HepG2 (cell line): Measurements from ENCODE around the gene MRNIP. TPM values are rescaled to one million over a fixed set of nuclear protein-coding genes. Genes with fewer than 3 reads are reported as not detected.

Source experiments
- AHR ChIP-seq: IDR thresholded peaks from 2 replicates; pipeline ENCODE4 v1.6.1; 2018; ENCODE audit warnings: missing genetic modification reagents, missing compliant biosample characterization
- ATAD3A ChIP-seq: sonication (generic); formaldehyde crosslinking; IDR thresholded peaks from 2 replicates; pipeline ENCODE4 v1.4.0; 2020; ENCODE audit warnings: missing genetic modification reagents
- CBX2 ChIP-seq, 2 experiments: fragments of 200-600 bp in 1 of 2; sonication (generic); formaldehyde crosslinking in 1 of 2; IDR thresholded peaks; 2 replicates each; pipeline versions ENCODE4 v1.7.0 to v1.8.1; 2018 to 2022; ENCODE audit warnings: low read depth in 2 of 2, low read length in 1 of 2, mild to moderate bottlenecking in 1 of 2, missing genetic modification reagents in 1 of 2
- REXO4 ChIP-seq: sonication (generic); formaldehyde crosslinking; IDR thresholded peaks from 2 replicates; pipeline ENCODE4 v1.8.0; 2022; ENCODE audit warnings: missing genetic modification reagents, mild to moderate bottlenecking, borderline replicate concordance
- SMAD9 ChIP-seq: sonication (generic); formaldehyde crosslinking; IDR thresholded peaks from 2 replicates; pipeline ENCODE4 v1.5.1; 2020; ENCODE audit warnings: mild to moderate bottlenecking, missing genetic modification reagents
- ZNF329 ChIP-seq: sonication (generic); formaldehyde crosslinking; IDR thresholded peaks from 2 replicates; pipeline ENCODE4 v1.9.0; 2021; ENCODE audit warnings: low read depth, mild to moderate bottlenecking, missing genetic modification reagents
- polyA plus RNA-seq, 8 experiments: library from polyadenylated mRNA; depleted of rRNA in 3 of 8; stranded (reverse) in 7 of 8; unstranded in 1 of 8; fragments of >200 nt; fragmentation: Illumina TruSeq in 4 of 8; extraction: Trizol in 4 of 8; gene quantifications; 2 replicates each; pipeline versions ENCODE4 v1.2.1 to v1.2.3, GENCODE V29; 2011 to 2016; ENCODE audit warnings: low read depth in 4 of 8, missing spikeins in 1 of 8, mixed read lengths in 1 of 8; ENCODE audit not compliant: insufficient read depth in 1 of 8
- total RNA-seq, 5 experiments: library from RNA; depleted of rRNA; stranded (reverse); fragments of >200 nt; fragmentation: Illumina TruSeq; extraction: Trizol; gene quantifications; 2 replicates each; pipeline ENCODE4 v1.2.3, GENCODE V29; 2016; ENCODE audit warnings: low read depth in 1 of 5
- TF ChIP-seq, protein P1 (sequence below): sonication (generic); formaldehyde crosslinking; IDR thresholded peaks from 2 replicates; pipeline ENCODE4 v1.9.0; 2021; ENCODE audit warnings: missing genetic modification reagents, borderline replicate concordance
- TF ChIP-seq, protein P2 (sequence below), 2 experiments: sonication (generic) in 1 of 2; formaldehyde crosslinking in 1 of 2; IDR thresholded peaks; 2 replicates each; pipeline versions ENCODE4 v1.6.1 to v1.9.0; 2014 to 2022; ENCODE audit warnings: antibody characterized with exemption in 1 of 2, borderline replicate concordance in 1 of 2, inconsistent platforms in 1 of 2, low read depth in 1 of 2, missing genetic modification reagents in 1 of 2
- TF ChIP-seq, protein P3 (sequence below): sonication (generic); formaldehyde crosslinking; IDR thresholded peaks from 2 replicates; pipeline ENCODE4 v1.4.0; 2020; ENCODE audit warnings: missing genetic modification reagents, borderline replicate concordance
- TF ChIP-seq, protein P4 (sequence below): fragments of 450-650 bp; IDR thresholded peaks from 2 replicates; pipeline ENCODE4 v1.6.1; 2017
- TF ChIP-seq, protein P5 (sequence below): sonication (generic); formaldehyde crosslinking; IDR thresholded peaks from 2 replicates; pipeline ENCODE4 v1.9.0; 2021; ENCODE audit warnings: missing genetic modification reagents, borderline replicate concordance

MRNIP gene
- total and polyA plus RNA-seq, 2 of the 13 experiments (the other 11 are each of a cell fraction or from before 2014, with no cell fraction given), result 15.5 to 34.1 TPM

DNA sequence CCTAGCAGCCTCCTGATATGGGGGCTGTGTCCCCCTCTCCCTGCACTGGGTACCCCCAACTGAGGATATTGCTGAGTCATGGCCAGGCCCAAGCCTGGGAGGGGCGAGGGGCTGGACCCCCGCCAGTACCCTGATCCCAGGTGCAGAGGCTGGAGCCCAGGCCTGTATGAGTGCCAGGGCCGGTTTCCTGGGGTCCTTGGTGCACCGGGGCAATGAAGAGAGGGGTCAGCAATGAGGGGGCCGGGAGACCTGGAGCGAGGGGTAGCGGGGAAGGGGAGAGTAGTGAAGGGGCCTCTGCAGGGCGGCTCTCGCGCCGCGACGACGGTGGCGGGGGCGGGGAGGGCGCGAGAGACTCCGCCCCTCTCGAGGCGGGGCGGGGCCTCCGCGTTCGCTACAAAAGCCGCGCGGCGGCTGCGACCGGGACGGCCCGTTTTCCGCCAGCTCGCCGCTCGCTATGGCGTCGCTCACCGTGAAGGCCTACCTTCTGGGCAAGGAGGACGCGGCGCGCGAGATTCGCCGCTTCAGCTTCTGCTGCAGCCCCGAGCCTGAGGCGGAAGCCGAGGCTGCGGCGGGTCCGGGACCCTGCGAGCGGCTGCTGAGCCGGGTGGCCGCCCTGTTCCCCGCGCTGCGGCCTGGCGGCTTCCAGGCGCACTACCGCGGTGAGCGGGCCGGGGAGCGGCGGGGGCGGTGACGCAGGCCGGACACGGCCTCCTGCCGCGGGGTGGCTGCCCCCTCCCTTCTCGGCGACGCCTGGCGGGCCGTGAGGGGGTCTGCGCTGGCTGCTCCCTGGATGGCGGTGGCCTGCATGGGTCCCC is 37.9 kb downstream of the MRNIP start, which contains the start of gene SQSTM1 (continued):
- TF ChIP-seq, protein P1, sequence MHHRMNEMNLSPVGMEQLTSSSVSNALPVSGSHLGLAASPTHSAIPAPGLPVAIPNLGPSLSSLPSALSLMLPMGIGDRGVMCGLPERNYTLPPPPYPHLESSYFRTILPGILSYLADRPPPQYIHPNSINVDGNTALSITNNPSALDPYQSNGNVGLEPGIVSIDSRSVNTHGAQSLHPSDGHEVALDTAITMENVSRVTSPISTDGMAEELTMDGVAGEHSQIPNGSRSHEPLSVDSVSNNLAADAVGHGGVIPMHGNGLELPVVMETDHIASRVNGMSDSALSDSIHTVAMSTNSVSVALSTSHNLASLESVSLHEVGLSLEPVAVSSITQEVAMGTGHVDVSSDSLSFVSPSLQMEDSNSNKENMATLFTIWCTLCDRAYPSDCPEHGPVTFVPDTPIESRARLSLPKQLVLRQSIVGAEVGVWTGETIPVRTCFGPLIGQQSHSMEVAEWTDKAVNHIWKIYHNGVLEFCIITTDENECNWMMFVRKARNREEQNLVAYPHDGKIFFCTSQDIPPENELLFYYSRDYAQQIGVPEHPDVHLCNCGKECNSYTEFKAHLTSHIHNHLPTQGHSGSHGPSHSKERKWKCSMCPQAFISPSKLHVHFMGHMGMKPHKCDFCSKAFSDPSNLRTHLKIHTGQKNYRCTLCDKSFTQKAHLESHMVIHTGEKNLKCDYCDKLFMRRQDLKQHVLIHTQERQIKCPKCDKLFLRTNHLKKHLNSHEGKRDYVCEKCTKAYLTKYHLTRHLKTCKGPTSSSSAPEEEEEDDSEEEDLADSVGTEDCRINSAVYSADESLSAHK (CRISPR knock-in tag), result no peak
- TF ChIP-seq AHR (CRISPR knock-in tag), result peak; percentile 67; the same call in 1 of the 2 replicates
- TF ChIP-seq REXO4 (CRISPR knock-in tag), result no peak
- TF ChIP-seq SMAD9 (CRISPR knock-in tag), result no peak
- TF ChIP-seq ATAD3A (CRISPR knock-in tag), result no peak
- TF ChIP-seq, protein P2, sequence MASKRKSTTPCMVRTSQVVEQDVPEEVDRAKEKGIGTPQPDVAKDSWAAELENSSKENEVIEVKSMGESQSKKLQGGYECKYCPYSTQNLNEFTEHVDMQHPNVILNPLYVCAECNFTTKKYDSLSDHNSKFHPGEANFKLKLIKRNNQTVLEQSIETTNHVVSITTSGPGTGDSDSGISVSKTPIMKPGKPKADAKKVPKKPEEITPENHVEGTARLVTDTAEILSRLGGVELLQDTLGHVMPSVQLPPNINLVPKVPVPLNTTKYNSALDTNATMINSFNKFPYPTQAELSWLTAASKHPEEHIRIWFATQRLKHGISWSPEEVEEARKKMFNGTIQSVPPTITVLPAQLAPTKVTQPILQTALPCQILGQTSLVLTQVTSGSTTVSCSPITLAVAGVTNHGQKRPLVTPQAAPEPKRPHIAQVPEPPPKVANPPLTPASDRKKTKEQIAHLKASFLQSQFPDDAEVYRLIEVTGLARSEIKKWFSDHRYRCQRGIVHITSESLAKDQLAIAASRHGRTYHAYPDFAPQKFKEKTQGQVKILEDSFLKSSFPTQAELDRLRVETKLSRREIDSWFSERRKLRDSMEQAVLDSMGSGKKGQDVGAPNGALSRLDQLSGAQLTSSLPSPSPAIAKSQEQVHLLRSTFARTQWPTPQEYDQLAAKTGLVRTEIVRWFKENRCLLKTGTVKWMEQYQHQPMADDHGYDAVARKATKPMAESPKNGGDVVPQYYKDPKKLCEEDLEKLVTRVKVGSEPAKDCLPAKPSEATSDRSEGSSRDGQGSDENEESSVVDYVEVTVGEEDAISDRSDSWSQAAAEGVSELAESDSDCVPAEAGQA (IDR thresholded peaks at IDR 0.05; ENCODE audit: low read depth), result no peak
- TF ChIP-seq, protein P2 (CRISPR knock-in tag; IDR thresholded peaks at IDR 0.05; ENCODE audit: borderline replicate concordance), result no peak
- TF ChIP-seq, protein P3, sequence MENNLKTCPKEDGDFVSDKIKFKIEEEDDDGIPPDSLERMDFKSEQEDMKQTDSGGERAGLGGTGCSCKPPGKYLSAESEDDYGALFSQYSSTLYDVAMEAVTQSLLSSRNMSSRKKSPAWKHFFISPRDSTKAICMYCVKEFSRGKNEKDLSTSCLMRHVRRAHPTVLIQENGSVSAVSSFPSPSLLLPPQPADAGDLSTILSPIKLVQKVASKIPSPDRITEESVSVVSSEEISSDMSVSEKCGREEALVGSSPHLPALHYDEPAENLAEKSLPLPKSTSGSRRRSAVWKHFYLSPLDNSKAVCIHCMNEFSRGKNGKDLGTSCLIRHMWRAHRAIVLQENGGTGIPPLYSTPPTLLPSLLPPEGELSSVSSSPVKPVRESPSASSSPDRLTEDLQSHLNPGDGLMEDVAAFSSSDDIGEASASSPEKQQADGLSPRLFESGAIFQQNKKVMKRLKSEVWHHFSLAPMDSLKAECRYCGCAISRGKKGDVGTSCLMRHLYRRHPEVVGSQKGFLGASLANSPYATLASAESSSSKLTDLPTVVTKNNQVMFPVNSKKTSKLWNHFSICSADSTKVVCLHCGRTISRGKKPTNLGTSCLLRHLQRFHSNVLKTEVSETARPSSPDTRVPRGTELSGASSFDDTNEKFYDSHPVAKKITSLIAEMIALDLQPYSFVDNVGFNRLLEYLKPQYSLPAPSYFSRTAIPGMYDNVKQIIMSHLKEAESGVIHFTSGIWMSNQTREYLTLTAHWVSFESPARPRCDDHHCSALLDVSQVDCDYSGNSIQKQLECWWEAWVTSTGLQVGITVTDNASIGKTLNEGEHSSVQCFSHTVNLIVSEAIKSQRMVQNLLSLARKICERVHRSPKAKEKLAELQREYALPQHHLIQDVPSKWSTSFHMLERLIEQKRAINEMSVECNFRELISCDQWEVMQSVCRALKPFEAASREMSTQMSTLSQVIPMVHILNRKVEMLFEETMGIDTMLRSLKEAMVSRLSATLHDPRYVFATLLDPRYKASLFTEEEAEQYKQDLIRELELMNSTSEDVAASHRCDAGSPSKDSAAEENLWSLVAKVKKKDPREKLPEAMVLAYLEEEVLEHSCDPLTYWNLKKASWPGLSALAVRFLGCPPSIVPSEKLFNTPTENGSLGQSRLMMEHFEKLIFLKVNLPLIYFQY (CRISPR knock-in tag), result peak; percentile 65; the same call in 1 of the 2 replicates
- TF ChIP-seq CBX2 (IDR thresholded peaks at IDR 0.05; ENCODE audit: low read depth, low read length), result no peak
- TF ChIP-seq CBX2 (CRISPR knock-in tag; IDR thresholded peaks at IDR 0.05; ENCODE audit: low read depth), result no peak
- TF ChIP-seq, protein P4, sequence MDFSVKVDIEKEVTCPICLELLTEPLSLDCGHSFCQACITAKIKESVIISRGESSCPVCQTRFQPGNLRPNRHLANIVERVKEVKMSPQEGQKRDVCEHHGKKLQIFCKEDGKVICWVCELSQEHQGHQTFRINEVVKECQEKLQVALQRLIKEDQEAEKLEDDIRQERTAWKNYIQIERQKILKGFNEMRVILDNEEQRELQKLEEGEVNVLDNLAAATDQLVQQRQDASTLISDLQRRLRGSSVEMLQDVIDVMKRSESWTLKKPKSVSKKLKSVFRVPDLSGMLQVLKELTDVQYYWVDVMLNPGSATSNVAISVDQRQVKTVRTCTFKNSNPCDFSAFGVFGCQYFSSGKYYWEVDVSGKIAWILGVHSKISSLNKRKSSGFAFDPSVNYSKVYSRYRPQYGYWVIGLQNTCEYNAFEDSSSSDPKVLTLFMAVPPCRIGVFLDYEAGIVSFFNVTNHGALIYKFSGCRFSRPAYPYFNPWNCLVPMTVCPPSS, result no peak
- 0 out of 2 replicates have a peak, but pooled peaks have one; percentile 52 for TF ChIP-seq ZNF329
- TF ChIP-seq, protein P5, sequence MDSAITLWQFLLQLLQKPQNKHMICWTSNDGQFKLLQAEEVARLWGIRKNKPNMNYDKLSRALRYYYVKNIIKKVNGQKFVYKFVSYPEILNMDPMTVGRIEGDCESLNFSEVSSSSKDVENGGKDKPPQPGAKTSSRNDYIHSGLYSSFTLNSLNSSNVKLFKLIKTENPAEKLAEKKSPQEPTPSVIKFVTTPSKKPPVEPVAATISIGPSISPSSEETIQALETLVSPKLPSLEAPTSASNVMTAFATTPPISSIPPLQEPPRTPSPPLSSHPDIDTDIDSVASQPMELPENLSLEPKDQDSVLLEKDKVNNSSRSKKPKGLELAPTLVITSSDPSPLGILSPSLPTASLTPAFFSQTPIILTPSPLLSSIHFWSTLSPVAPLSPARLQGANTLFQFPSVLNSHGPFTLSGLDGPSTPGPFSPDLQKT (CRISPR knock-in tag), result no peak
